Urothelium cell line (cell line): Measurements from ENCODE around the gene CHURC1.
"Not testable (repeated sequence)": the region's sequence is repeated elsewhere in the genome, so short reads cannot be mapped to it uniquely, and the experiment has no call there.

Source experiments
- DNase-seq: peaks from one replicate; pipeline ENCODE4 v3.0.0; 2011; ENCODE audit warnings: low spot score, mixed read lengths
- FAIRE-seq: peaks from 2 replicates; lab custom pipeline; 2011; peaks lifted over from hg19 to GRCh38; lab: Jason Lieb, UNC

The CHURC1 gene

GRCh38 chr14:64906022-64906421, 8.2 kb upstream of the CHURC1 start:
- no peak for FAIRE-seq
- DNase-seq = no peak

DNA sequence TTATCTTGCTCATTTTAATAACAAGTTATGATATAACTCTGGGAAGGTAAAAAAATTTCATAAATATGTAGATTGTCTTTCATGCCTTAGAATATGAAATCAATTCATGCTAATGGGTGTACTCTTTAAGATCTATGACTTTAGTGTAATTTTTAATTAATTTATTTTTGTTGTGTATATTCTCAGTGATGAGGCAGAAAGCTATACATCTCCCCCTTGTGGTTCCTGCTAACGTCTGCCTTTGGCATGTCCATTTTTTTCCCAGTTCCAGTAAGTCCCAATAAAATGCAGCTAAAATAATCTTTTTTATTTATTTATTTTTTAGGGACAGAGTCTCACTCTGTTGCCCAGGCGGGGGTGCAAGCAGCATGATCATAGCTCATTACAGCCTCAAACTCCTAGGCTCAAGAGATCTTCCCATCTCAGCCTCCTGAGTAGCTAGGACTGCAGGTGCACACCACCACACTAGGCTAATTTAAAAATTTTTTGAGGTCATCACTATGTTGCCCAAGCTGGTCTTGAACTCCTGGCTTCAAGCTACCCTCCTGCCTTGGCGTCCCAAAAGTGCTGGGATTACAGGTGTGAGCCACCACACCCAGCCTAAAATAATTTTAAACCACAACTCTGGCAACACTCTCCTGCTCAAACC, 3.3 kb upstream of the CHURC1 start:
- DNase-seq (peak; percentile 62), FAIRE-seq (no peak)

DNA sequence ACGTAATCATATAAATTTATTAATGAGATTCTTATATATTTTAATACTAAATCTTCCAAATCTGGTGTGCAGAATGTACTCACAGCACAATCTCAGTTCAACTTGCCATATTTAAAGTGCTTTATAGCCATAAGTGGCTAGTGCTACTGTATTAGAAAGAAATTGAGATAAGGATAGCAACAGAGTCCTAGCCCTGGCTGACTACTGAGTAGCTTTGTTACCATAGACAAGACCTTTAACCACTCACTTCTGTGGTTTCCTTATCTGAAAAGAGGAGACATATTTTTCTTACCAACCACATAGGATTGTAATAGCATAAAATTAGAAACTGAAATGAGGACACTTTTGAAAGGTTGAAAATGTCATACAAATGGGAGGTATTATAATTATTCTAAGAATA, 2.0 kb upstream of the CHURC1 start:
- no peak for FAIRE-seq
- no peak for DNase-seq

DNA sequence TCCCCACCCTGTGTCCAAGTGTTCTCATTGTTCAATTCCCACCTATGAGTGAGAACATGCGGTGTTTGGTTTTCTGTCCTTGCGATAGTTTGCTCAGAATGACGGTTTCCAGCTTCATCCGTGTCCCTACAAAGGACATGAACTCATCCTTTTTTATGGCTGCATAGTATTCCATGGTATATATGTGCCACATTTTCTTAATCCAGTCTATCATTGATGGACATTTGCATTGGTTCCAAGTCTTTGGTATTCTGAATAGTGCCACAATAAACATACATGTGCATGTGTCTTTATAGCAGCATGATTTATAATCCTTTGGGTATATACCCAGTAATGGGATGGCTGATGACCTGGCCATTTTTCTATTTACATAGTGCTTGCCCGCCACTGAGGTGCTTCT, 778 bp upstream of the CHURC1 start:
- DNase-seq, FAIRE-seq: not testable (repeated sequence)

DNA sequence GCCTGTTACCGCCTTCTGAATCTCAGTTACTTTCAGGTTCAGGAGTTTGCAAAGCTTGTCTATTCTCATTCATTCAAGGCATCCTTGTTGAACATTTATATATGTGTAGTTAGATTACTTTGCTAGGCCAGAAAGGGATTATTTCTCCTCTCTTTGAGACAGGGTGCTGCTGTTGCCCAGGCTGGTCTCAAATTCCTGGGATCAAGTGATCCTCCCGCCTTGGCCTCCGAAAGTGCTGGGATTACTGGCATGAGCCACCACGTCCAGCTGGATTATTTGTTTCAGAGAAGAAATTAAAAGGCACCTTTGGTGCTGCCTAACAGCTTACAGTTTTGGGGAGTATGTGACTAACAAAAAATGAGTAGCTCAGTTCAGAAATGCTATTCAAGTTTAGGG, 772 bp downstream of the CHURC1 start:
- FAIRE-seq (peak; percentile 93), DNase-seq (no peak)

DNA sequence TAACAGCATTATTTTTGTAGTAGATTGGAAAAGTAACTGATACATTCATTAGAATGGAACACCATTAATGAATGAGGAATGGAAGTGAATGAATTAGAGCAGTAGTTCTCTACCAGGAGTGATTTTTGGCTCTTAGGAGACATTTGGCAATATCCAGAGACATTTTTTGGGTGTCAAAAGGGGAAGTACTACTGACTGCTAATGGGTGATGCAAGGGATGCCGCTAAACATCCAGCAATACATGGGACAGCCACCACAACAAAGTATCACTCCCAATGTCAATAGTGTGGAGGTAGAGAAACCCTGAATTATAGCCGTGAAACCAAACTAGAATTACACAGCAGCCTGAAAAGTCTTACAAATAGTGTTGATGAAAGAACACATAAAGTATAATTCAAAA, 1.5 kb downstream of the CHURC1 start:
- FAIRE-seq (no peak), DNase-seq (no peak)

- FAIRE-seq (no peak), DNase-seq (no peak)
Measured at GRCh38 chr14:64918216-64918615, 4.0 kb downstream of the CHURC1 start.

DNA sequence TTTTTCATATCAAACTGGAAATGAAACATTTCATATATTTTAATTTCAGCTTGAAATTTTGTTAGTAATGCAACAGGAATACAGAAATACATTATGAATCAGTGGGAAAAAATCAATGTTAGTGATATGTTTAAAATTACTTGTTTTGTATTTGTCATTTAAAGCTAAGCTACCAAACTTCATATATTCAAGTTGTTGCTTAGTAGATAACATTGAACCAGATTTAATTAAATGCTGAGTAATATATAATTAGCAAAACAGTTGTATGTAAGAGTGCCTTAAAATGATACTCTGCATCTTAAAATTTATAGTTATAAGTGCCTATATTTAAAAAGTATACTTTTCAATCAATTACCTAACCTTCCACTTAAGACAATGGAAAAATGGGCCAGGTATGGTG, 5.0 kb downstream of the CHURC1 start:
- FAIRE-seq (no peak), DNase-seq (no peak)

DNA sequence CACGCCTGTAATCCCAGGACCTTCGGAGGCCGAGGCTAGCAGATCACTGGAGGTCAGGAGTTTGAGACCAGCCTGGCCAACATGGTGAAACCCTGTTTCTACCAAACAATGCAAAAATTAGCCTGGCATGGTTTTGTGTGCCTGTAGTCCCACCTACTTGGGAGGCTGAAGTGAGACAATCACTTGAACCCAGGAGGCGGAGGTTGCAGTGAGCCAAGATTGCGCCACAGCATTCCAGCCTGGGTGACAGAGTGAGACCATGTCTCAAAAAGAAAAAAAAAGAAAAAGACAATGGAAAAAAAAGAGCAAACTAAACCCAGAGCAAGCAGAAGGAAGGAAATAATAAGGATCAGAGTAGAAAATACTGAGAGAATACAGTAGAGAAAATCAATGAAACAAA, 5.4 kb downstream of the CHURC1 start:
- DNase-seq (no peak), FAIRE-seq (no peak)

DNA sequence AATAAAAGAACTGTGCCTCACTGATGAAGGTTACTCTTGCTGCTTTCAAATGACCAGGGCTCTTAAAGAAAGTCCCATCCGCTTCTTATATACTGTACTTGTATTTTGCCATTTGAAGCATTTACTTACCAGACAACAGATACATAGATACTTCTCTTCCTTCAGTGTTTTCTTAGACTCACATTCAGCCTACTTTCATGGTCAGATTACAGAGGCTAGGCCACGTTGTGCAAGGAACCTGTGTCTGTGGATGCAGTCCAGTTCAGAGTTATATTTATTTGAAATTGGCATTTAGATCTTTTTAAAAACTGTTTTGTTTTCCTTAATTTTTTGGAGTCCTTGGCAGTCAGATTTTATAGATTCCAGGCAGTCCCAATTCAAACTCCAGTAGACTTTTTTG, 6.2 kb downstream of the CHURC1 start:
- DNase-seq (no peak), FAIRE-seq (no peak)

DNA sequence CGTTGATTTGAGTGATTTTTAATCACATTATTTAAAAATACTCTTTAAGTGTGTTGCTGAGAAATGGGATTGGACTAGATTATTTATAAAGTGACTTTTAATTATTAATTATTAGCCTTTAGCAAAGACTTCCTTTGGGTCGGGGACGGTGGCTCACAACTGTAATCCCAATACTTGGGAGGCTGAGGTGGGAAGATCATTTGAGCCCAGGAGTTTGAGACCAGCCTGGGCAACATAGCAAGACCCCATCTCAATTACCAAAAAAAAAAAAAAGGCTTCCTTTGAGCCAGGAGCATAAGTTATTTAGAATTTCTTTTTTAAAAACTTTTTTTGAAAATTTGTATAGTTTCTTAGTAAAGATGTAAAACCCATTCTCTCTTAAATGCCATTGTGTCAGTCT, 8.8 kb downstream of the CHURC1 start:
- DNase-seq = no peak
- FAIRE-seq = no peak

- DNase-seq (no peak), FAIRE-seq (peak; percentile 90)
Measured at GRCh38 chr14:64926398-64926995, 12.2 kb downstream of the CHURC1 start.

DNA sequence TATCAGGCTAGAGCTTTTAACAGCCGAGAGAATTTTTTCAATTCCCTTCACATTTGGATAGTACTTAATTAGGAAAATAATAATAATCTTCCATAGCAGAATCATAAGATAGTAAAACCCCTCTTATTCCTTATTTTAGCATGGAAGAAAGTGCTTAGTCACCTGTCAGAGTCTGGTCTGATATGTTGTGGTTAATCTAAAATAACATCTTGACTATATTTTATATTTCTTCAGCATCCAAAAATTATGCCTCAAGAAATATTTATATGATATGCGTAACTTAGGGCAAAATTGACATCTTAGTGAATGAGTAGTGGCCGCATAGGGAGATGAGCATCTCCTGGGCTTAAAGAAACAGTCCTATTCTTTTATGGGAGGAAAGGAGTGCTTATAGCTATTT, 12.8 kb downstream of the CHURC1 start:
- FAIRE-seq = no peak
- DNase-seq = no peak

GRCh38 chr14:64928239-64929013, 14.2 kb downstream of the CHURC1 start:
- FAIRE-seq (no peak), DNase-seq (no peak)

- no peak for DNase-seq
- peak; percentile 81 for FAIRE-seq
Measured at GRCh38 chr14:64929014-64929359, 14.7 kb downstream of the CHURC1 start.

DNA sequence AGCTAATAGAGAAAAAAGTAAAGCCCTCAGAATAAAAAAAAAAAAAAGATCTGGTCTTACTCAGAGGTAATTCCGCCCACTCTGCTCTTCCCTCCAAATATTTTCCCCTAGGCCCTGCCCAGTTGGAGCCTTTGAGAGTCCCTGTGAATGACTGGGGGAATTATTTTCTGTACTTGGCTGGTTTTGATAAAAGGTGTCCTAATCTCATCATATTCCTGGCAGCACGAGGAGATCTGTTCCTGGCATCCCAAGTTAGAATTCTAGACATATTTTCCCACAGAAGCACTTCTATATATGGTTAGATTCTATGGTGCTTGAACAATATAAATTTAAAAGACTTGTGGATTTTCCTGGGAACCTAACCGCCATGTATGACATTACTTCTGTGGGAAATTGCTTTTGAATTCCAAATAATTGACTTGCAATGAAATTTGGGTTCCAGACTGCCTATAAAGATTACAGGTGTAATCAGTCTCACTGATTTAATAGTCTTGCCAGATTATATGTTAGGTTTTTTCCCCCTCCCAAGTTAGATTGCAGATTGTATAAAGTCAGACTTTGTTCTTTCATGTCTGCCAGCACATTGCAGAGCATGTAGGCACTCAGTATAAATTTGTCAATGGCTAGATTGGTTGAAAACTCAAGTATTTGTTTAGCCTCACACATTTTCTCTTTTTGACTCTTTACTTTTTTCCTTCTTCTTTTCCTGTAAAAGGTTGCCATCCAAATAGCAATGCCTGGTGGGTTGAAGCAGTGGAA, 16.0 kb downstream of the CHURC1 start:
- FAIRE-seq (no peak), DNase-seq (no peak)

GRCh38 chr14:64931123-64931522, 16.9 kb downstream of the CHURC1 start:
- FAIRE-seq = peak; percentile 73
- no peak for DNase-seq

DNA sequence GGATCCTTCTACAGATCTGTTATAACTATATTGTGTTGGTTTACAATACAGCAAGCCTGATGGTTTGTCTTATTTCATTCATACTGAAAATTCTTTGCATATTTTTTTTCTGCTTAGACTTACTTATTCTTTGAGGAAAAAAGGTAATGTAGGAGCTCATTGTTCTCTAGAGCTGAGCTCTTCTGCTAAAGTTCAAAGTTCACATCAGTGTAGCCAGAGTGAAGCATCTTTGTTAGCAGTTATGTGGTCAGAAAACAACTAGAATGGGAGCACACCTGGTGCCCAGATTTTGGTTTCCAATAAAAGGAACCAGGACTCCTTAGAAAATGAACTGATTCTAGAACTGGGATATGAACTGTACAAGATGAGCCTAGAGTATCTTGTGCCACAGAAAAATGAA, 18.0 kb downstream of the CHURC1 start:
- FAIRE-seq = no peak
- no peak for DNase-seq

DNA sequence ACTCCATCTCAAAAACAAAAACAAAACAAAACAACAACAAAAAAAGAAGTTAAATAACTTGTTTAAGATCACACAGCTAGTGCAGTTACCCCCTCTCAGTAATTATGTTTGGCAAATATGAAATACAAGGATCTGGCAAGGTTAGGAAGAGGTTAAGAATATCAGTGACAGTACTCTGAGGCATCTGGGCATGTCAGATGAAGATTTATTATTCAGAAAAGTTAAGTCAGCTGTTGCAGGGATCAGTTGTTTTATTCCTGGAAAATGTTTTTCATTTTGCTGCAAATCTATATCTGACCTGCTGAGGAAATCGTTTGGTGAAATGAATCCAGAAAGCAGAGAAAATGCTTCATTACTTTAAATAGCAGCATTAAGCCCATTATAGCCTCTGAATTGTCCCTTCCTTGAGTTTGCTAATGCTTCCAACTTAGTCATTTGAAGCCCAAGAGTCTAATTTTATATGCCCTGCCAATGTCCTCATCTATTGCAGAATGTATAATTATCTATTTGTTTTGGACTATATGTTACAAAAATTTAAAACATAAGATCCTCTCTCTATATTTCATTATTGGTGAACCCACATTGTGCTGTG, 20.2 kb downstream of the CHURC1 start:
- FAIRE-seq = no peak
- DNase-seq = no peak

DNA sequence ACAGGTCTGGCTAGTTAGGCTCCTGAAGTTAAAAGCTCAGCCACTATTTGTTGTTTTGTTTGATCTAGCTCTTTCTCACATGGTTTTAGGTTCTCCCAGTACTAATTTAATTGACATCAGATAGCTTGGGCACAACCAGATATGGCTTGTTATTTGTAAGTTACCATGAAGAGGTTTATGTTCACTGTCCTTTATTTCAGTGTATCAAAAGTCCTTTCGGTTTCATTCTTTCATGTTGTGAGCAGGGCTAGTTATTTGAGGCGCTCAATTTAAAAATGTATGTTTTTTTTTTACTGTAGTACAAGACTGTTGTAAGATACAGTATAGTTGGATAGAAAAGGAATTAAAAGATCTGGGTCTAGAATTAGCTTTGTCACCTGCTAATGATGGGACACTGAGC, 21.3 kb downstream of the CHURC1 start:
- DNase-seq = no peak
- no peak for FAIRE-seq

GRCh38 chr14:64937171-64937820, 23.0 kb downstream of the CHURC1 start:
- no peak for DNase-seq
- peak; percentile 62 for FAIRE-seq
